Natural killer cell (primary cell): ENCODE measurements around the gene C10orf71. TPM values are rescaled to one million over a fixed set of nuclear protein-coding genes. Genes with fewer than 3 reads are reported as not detected.

Experiments
- ATAC-seq, 3 donors: fragments of 150-1000 bp in 2 of 3; fragments of 200-7000 bp in 1 of 3; cut with Tn5 transposase; 1 replicate in 1 of 3; 2 replicates in 2 of 3; pipeline ENCODE4 v1.10.0; 2021; ENCODE audit warnings: mild to moderate bottlenecking in 2 of 3, moderate library complexity in 2 of 3
- DNase-seq, 2 donors: peaks; one replicate each; pipeline versions ENCODE4 v3.0.0 to v3.0.0-alpha.2; 2013 to 2021; ENCODE audit warnings: mixed read lengths in 1 of 2
- H3K27ac ChIP-seq: one replicate; pipeline ENCODE4 v1.5.1; 2013; ENCODE audit warnings: mild to moderate bottlenecking, low read length
- H3K27me3 ChIP-seq: one replicate; pipeline ENCODE4 v1.6.1; 2013; ENCODE audit warnings: low read length; ENCODE audit not compliant: control insufficient read depth, insufficient read depth
- H3K36me3 ChIP-seq: one replicate; pipeline ENCODE4 v1.6.1; 2013; ENCODE audit warnings: low read length; ENCODE audit not compliant: control insufficient read depth, insufficient read depth
- H3K4me1 ChIP-seq: one replicate; pipeline ENCODE4 v1.6.1; 2013; ENCODE audit warnings: low read length; ENCODE audit not compliant: control insufficient read depth, insufficient read depth
- H3K4me3 ChIP-seq: one replicate; pipeline ENCODE4 v1.5.1; 2013; ENCODE audit warnings: low read length
- H3K9me3 ChIP-seq: one replicate; pipeline ENCODE4 v1.6.1; 2013; ENCODE audit warnings: low read length; ENCODE audit not compliant: control insufficient read depth, insufficient read depth
- H3K27ac Mint-ChIP-seq, 2 donors: one replicate each; pipeline ENCODE4 v1.8.0; 2022; ENCODE audit warnings: mild to moderate bottlenecking in 2 of 2, mixed read lengths in 2 of 2, moderate library complexity in 1 of 2
- H3K27me3 Mint-ChIP-seq, 2 donors: one replicate each; pipeline ENCODE4 v1.8.0; 2022; ENCODE audit warnings: low read depth in 2 of 2, mixed read lengths in 2 of 2
- H3K36me3 Mint-ChIP-seq: one replicate; pipeline ENCODE4 v1.8.0; 2022; ENCODE audit warnings: mixed read lengths
- H3K4me1 Mint-ChIP-seq, 2 donors: one replicate each; pipeline ENCODE4 v1.8.0; 2022; ENCODE audit warnings: mixed read lengths in 2 of 2
- H3K4me3 Mint-ChIP-seq: one replicate; pipeline ENCODE4 v1.8.0; 2022; ENCODE audit warnings: mild to moderate bottlenecking, moderate library complexity, mixed read lengths
- H3K9me3 Mint-ChIP-seq, 2 donors: one replicate each; pipeline ENCODE4 v1.8.0; 2022; ENCODE audit warnings: mixed read lengths in 2 of 2
- CTCF ChIP-seq: fragments of 200-600 bp; IDR thresholded peaks from one replicate; pipeline ENCODE4 v1.8.0; 2022; ENCODE audit warnings: antibody characterized with exemption
- WGBS: methylation state at CpG from one replicate; pipeline ENCODE4 v1.1.7; 2013; ENCODE audit warnings: missing lambda C conversion rate; ENCODE audit not compliant: insufficient coverage; 5-methylcytosine and 5-hydroxymethylcytosine counted together
- intact Hi-C: fragments of 100-400 bp; cut with micrococcal nuclease; formaldehyde crosslinking; loops from one replicate; pipeline ENCODE4 v1.14.2; 2022
- total RNA-seq, 4 donors: library from RNA; stranded (reverse); fragments of 120-200 nt in 1 of 4; gene quantifications; one replicate each; pipeline versions ENCODE4 v1.2.3 to v1.2.4, GENCODE V29; 2013 to 2022

Gene C10orf71
- total RNA-seq, 3 donors from 2014 or later (not counting 1 experiment from before 2014, with no cell fraction given), result not detected

- H3K9me3 ChIP-seq, result no peaks in the 10 kb centered on the region
- no peak overlapping the region for H3K27ac ChIP-seq
- WGBS, result 71% methylated on average over 1 of the region's 1 CpG
- H3K36me3 ChIP-seq, result no peaks in the 10 kb centered on the region
- H3K4me1 ChIP-seq, result peaks cover 43% of the 10 kb centered on the region
- DNase-seq (no peak), ATAC-seq (no peak)
- H3K4me3 ChIP-seq, result no peak overlapping the region
- Mint-ChIP-seq H3K9me3 (no peaks in the 10 kb centered on the region), H3K4me1 (peaks cover 8 to 24% of the 10 kb centered on the region in 2 donors), H3K36me3 (no peaks in the 10 kb centered on the region), H3K27ac (no peak overlapping the region), H3K4me3 (no peak overlapping the region), H3K27me3 (no peaks in the 10 kb centered on the region)
- intact Hi-C loops, result no loop called here
- H3K27me3 ChIP-seq, result no peaks in the 10 kb centered on the region
- no peak for TF ChIP-seq CTCF
Measured at GRCh38 chr10:49257154-49257553, 41.8 kb upstream of the C10orf71 start.

- WGBS, result 87% methylated on average over 9 of the region's 11 CpGs
- intact Hi-C loops, result no loop called here
- H3K27ac ChIP-seq, result no peak overlapping the region
- ATAC-seq, result no peak
- Mint-ChIP-seq H3K27me3 (no peaks in the 10 kb centered on the region), H3K27ac (no peak overlapping the region), H3K36me3 (no peaks in the 10 kb centered on the region), H3K4me1 (peaks cover 14 to 30% of the 10 kb centered on the region in 2 donors), H3K9me3 (no peaks in the 10 kb centered on the region), H3K4me3 (no peak overlapping the region)
- no peak overlapping the region for H3K4me3 ChIP-seq
- no peak for TF ChIP-seq CTCF
- H3K36me3 ChIP-seq, result no peaks in the 10 kb centered on the region
- H3K27me3 ChIP-seq, result no peaks in the 10 kb centered on the region
- H3K9me3 ChIP-seq, result no peaks in the 10 kb centered on the region
- DNase-seq, result no peak
- peaks cover 49% of the 10 kb centered on the region for H3K4me1 ChIP-seq
Measured at GRCh38 chr10:49257626-49258349, 41.2 kb upstream of the C10orf71 start.

- Mint-ChIP-seq H3K27ac (no peak overlapping the region), H3K36me3 (no peaks in the 10 kb centered on the region), H3K9me3 (no peaks in the 10 kb centered on the region), H3K4me1 (peaks cover 20 to 35% of the 10 kb centered on the region in 2 donors), H3K4me3 (no peak overlapping the region), H3K27me3 (no peaks in the 10 kb centered on the region)
- H3K36me3 ChIP-seq, result no peaks in the 10 kb centered on the region
- no peak overlapping the region for H3K4me3 ChIP-seq
- DNase-seq (no peak), ATAC-seq (no peak)
- peaks cover 49% of the 10 kb centered on the region for H3K4me1 ChIP-seq
- H3K27me3 ChIP-seq, result no peaks in the 10 kb centered on the region
- TF ChIP-seq CTCF, result no peak
- intact Hi-C loops, result no loop called here
- no peak overlapping the region for H3K27ac ChIP-seq
- H3K9me3 ChIP-seq, result no peaks in the 10 kb centered on the region
Measured at GRCh38 chr10:49258350-49258683, 40.7 kb upstream of the C10orf71 start.
